Fibroblast of skin of left biceps (primary cell): ENCODE measurements around the gene KLHL20.

Experiments
- DNase-seq, 2 experiments: peaks; one replicate each; pipeline ENCODE4 v3.0.0-alpha.2; 2013; ENCODE audit warnings: low read depth in 2 of 2

KLHL20 gene

GRCh38 chr1:173832748-173833147 lies 118.0 kb downstream of the KLHL20 start:
- DNase-seq: no peak
